ENCODE measurements around the gene EMCN. TPM values are rescaled to one million over a fixed set of nuclear protein-coding genes. Genes with fewer than 3 reads are reported as not detected.

EMCN gene
- total RNA-seq, 1 donor from 2014 or later = 0.25 TPM

DNA sequence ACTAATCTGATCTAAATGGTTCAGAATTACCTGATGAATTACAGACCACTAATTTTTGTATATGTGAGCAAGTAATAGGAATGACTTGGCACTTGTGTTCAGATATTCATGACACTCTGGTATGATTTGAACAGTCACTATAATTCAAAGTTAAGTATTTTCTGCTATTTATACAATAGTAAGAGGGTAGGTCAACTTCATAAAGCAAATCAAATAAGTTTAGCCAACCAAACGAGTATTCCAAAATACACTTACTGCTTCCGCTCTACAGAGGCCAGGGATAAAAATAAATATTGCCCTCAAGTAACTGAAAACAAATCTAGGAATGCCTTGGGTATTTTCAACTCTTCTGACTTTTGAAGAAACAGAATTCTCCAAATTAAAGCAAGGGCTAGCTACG lies 9.1 kb downstream of the EMCN start:
- Histone ChIP-seq H3K36me3 (ENCODE audit: control insufficient read depth, insufficient read depth, low read length) (no peaks in the 10 kb centered on the region), H3K4me3 (ENCODE audit: low read depth, low read length) (no peak overlapping the region), H3K27me3 (ENCODE audit: control insufficient read depth, insufficient read depth, low read length) (no peaks in the 10 kb centered on the region)
- TF ChIP-seq, protein P1, sequence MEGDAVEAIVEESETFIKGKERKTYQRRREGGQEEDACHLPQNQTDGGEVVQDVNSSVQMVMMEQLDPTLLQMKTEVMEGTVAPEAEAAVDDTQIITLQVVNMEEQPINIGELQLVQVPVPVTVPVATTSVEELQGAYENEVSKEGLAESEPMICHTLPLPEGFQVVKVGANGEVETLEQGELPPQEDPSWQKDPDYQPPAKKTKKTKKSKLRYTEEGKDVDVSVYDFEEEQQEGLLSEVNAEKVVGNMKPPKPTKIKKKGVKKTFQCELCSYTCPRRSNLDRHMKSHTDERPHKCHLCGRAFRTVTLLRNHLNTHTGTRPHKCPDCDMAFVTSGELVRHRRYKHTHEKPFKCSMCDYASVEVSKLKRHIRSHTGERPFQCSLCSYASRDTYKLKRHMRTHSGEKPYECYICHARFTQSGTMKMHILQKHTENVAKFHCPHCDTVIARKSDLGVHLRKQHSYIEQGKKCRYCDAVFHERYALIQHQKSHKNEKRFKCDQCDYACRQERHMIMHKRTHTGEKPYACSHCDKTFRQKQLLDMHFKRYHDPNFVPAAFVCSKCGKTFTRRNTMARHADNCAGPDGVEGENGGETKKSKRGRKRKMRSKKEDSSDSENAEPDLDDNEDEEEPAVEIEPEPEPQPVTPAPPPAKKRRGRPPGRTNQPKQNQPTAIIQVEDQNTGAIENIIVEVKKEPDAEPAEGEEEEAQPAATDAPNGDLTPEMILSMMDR (IDR thresholded peaks at IDR 0.05; ENCODE audit: insufficient read depth, low read length, poor library complexity, severe bottlenecking) = no peak
- no peak for DNase-seq (ENCODE audit: low read depth)

- no peak for DNase-seq (ENCODE audit: low read depth)
- Histone ChIP-seq H3K27me3 (ENCODE audit: control insufficient read depth, insufficient read depth, low read length) (no peaks in the 10 kb centered on the region), H3K36me3 (ENCODE audit: control insufficient read depth, insufficient read depth, low read length) (no peaks in the 10 kb centered on the region), H3K4me3 (ENCODE audit: low read depth, low read length) (no peak overlapping the region)
- TF ChIP-seq, protein P1 (IDR thresholded peaks at IDR 0.05; ENCODE audit: insufficient read depth, low read length, poor library complexity, severe bottlenecking) = no peak
These were observed 13.5 kb downstream of the EMCN start for GRCh38 chr4:100504086-100504874.

DNA sequence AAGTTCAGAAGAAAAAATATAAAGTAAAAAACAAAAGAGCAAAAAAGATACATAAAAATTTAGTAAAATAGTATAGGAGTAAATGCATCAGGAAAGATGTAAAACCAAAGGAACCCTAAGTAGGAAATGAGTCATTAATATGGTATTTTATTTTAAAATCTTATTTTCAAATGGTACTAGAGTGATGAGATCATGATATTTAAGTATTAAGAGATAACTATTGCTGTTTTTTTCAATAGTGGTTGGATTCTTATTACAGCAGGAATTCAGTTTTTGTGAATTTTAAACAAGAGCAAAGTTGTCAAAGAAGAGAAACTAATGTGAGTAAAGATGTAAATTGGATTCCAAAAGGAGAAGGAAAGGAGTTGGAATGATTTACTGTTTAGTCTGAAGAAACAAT lies 20.0 kb downstream of the EMCN start:
- TF ChIP-seq, protein P1 (IDR thresholded peaks at IDR 0.05; ENCODE audit: insufficient read depth, low read length, poor library complexity, severe bottlenecking) = no peak
- Histone ChIP-seq H3K4me3 (ENCODE audit: low read depth, low read length) (no peak overlapping the region), H3K36me3 (ENCODE audit: control insufficient read depth, insufficient read depth, low read length) (no peaks in the 10 kb centered on the region), H3K27me3 (ENCODE audit: control insufficient read depth, insufficient read depth, low read length) (no peaks in the 10 kb centered on the region)
- DNase-seq (ENCODE audit: low read depth) = no peak

- DNase-seq (ENCODE audit: low read depth) = no peak
- no peaks in the 10 kb centered on the region for H3K27me3 ChIP-seq (ENCODE audit: control insufficient read depth, insufficient read depth, low read length)
- TF ChIP-seq, protein P1 (IDR thresholded peaks at IDR 0.05; ENCODE audit: insufficient read depth, low read length, poor library complexity, severe bottlenecking) = no peak
- H3K4me3 ChIP-seq (ENCODE audit: low read depth, low read length) = no peak overlapping the region
- no peaks in the 10 kb centered on the region for H3K36me3 ChIP-seq (ENCODE audit: control insufficient read depth, insufficient read depth, low read length)
These were observed 22.7 kb downstream of the EMCN start for GRCh38 chr4:100495074-100495473.

- no peak for DNase-seq (ENCODE audit: low read depth)
- Histone ChIP-seq H3K4me3 (ENCODE audit: low read depth, low read length) (no peak overlapping the region), H3K36me3 (ENCODE audit: control insufficient read depth, insufficient read depth, low read length) (no peaks in the 10 kb centered on the region), H3K27me3 (ENCODE audit: control insufficient read depth, insufficient read depth, low read length) (no peaks in the 10 kb centered on the region)
- TF ChIP-seq, protein P1 (IDR thresholded peaks at IDR 0.05; ENCODE audit: insufficient read depth, low read length, poor library complexity, severe bottlenecking) = no peak
These were observed 23.7 kb downstream of the EMCN start for GRCh38 chr4:100494166-100494565.

DNA sequence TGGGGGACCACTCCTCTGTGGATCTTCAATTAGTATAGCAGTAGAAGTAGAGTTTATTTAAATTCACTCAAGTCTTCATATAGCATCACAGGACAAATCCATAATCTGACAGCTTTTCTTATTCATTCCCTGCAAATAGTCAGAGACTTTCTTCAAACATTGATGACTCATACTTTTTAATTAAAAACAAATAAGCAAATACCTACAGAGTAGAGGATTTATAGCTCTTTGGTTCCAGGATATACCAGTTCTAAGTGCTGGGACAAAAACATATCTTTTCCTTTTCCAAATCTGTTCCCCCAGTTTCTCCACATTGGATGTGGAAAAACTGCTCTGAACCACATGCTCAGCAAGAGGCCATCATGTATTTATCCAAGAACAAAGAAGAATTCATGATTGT lies 24.1 kb downstream of the EMCN start:
- TF ChIP-seq, protein P1 (IDR thresholded peaks at IDR 0.05; ENCODE audit: insufficient read depth, low read length, poor library complexity, severe bottlenecking) = no peak
- H3K36me3 ChIP-seq (ENCODE audit: control insufficient read depth, insufficient read depth, low read length) = no peaks in the 10 kb centered on the region
- H3K4me3 ChIP-seq (ENCODE audit: low read depth, low read length) = no peak overlapping the region
- no peaks in the 10 kb centered on the region for H3K27me3 ChIP-seq (ENCODE audit: control insufficient read depth, insufficient read depth, low read length)
- no peak for DNase-seq (ENCODE audit: low read depth)

Data from kidney epithelial cell (primary cell).